Measurements from ENCODE around the gene TANC2.
A peak's percentile ranks its signal among the peaks of the same experiment; 100 is the strongest.

Gene TANC2

GRCh38 chr17:62950067-62950466 is 16.0 kb upstream of the TANC2 start (continued):
- no peak for TF ChIP-seq HIC1 (tag by site-specific recombination; IDR thresholded peaks at IDR 0.05)
- TF ChIP-seq, protein P1, sequence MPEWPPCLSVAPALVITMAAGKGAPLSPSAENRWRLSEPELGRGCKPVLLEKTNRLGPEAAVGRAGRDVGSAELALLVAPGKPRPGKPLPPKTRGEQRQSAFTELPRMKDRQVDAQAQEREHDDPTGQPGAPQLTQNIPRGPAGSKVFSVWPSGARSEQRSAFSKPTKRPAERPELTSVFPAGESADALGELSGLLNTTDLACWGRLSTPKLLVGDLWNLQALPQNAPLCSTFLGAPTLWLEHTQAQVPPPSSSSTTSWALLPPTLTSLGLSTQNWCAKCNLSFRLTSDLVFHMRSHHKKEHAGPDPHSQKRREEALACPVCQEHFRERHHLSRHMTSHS (tag by site-specific recombination; IDR thresholded peaks at IDR 0.05): no peak
- TF ChIP-seq ZNF544 (tag by site-specific recombination; IDR thresholded peaks at IDR 0.05): no peak
- peak; percentile 60; the same call in 1 of the 2 replicates for TF ChIP-seq INSM2 (tag by site-specific recombination; IDR thresholded peaks at IDR 0.05)
- TF ChIP-seq, protein P2, sequence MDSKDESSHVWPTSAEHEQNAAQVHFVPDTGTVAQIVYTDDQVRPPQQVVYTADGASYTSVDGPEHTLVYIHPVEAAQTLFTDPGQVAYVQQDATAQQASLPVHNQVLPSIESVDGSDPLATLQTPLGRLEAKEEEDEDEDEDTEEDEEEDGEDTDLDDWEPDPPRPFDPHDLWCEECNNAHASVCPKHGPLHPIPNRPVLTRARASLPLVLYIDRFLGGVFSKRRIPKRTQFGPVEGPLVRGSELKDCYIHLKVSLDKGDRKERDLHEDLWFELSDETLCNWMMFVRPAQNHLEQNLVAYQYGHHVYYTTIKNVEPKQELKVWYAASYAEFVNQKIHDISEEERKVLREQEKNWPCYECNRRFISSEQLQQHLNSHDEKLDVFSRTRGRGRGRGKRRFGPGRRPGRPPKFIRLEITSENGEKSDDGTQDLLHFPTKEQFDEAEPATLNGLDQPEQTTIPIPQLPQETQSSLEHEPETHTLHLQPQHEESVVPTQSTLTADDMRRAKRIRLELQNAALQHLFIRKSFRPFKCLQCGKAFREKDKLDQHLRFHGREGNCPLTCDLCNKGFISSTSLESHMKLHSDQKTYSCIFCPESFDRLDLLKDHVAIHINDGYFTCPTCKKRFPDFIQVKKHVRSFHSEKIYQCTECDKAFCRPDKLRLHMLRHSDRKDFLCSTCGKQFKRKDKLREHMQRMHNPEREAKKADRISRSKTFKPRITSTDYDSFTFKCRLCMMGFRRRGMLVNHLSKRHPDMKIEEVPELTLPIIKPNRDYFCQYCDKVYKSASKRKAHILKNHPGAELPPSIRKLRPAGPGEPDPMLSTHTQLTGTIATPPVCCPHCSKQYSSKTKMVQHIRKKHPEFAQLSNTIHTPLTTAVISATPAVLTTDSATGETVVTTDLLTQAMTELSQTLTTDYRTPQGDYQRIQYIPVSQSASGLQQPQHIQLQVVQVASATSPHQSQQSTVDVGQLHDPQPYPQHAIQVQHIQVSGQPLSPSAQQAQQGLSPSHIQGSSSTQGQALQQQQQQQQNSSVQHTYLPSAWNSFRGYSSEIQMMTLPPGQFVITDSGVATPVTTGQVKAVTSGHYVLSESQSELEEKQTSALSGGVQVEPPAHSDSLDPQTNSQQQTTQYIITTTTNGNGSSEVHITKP (tag by site-specific recombination; IDR thresholded peaks at IDR 0.05): 0 out of 2 replicates have a peak, but pooled peaks have one; percentile 35
- TF ChIP-seq ZNF747 (tag by site-specific recombination; IDR thresholded peaks at IDR 0.05): no peak
- TF ChIP-seq ZNF529 (tag by site-specific recombination; IDR thresholded peaks at IDR 0.05; ENCODE audit: insufficient replicate concordance): no peak
- TF ChIP-seq ZNF610 (tag by site-specific recombination; IDR thresholded peaks at IDR 0.05; ENCODE audit: borderline replicate concordance): peak; percentile 83; the same call in 1 of the 2 replicates
- no peak for TF ChIP-seq ZNF670 (tag by site-specific recombination; IDR thresholded peaks at IDR 0.05; ENCODE audit: low read depth)
- no peak for TF ChIP-seq ZNF561 (tag by site-specific recombination; IDR thresholded peaks at IDR 0.05; ENCODE audit: borderline replicate concordance)
- TF ChIP-seq KLF7 (tag by site-specific recombination; IDR thresholded peaks at IDR 0.05; ENCODE audit: borderline replicate concordance): peak; percentile 75; the same call in 1 of the 2 replicates
- no peak for TF ChIP-seq MEIS1 (CRISPR knock-in tag; IDR thresholded peaks at IDR 0.05; ENCODE audit: borderline replicate concordance)
- TF ChIP-seq ZNF223 (tag by site-specific recombination; IDR thresholded peaks at IDR 0.05): no peak
- no peak for TF ChIP-seq ZNF677 (tag by site-specific recombination; IDR thresholded peaks at IDR 0.05)

DNA sequence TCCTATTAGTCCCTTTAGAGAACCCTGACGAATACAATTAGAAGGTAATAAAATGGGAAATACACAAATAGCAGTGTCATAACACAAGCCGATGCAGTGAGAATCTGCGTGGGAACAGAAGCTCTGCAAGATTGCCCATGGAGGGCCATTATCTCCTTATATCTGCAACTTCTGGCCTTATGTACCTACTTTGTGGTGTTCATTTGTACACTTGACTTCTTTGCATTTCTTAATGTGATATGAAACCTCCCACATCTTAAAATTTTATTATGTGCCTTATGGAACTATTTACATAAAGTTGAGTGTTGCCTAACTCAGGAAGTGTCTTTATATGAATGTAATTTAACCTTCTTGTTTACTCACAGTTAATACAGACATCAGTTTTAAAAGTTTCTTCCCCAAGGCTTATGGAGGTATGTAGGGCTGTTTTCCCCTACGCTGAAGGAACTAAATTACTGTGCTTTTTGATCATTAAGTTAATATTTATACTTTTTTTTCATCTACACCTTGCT is 10.1 kb upstream of the TANC2 start:
- CTCF ChIA-PET: no interaction called here
- TF ChIP-seq SCRT2 (tag by site-specific recombination; IDR thresholded peaks at IDR 0.05) (no peak), ZNF274 (IDR thresholded peaks at IDR 0.05; ENCODE audit: low read length) (no peak), ZNF274 (tag by site-specific recombination; IDR thresholded peaks at IDR 0.05; ENCODE audit: borderline replicate concordance) (no peak), ZNF600 (tag by site-specific recombination; IDR thresholded peaks at IDR 0.05) (no peak), KLF7 (tag by site-specific recombination; IDR thresholded peaks at IDR 0.05; ENCODE audit: borderline replicate concordance) (no peak), ZNF791 (tag by site-specific recombination; IDR thresholded peaks at IDR 0.05) (no peak), ZBTB21 (tag by site-specific recombination; IDR thresholded peaks at IDR 0.05) (no peak), ZNF335 (tag by site-specific recombination; conservative IDR thresholded peaks at IDR 0.05) (no peak), YY2 (tag by site-specific recombination; IDR thresholded peaks at IDR 0.05) (no peak)
- TF ChIP-seq, protein P3, sequence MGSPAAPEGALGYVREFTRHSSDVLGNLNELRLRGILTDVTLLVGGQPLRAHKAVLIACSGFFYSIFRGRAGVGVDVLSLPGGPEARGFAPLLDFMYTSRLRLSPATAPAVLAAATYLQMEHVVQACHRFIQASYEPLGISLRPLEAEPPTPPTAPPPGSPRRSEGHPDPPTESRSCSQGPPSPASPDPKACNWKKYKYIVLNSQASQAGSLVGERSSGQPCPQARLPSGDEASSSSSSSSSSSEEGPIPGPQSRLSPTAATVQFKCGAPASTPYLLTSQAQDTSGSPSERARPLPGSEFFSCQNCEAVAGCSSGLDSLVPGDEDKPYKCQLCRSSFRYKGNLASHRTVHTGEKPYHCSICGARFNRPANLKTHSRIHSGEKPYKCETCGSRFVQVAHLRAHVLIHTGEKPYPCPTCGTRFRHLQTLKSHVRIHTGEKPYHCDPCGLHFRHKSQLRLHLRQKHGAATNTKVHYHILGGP (tag by site-specific recombination; IDR thresholded peaks at IDR 0.05): no peak
- TF ChIP-seq, protein P2 (tag by site-specific recombination; IDR thresholded peaks at IDR 0.05): no peak

More for the DNA sequence above, 10.1 kb upstream of the TANC2 start:
- H3K36me3 ChIP-seq (ENCODE audit: control insufficient read depth in 2 of 2, insufficient read depth in 1 of 2, low read length in 2 of 2): no peaks in the 10 kb centered on the region
- POLR2A ChIA-PET: no interaction called here
- H3K4me1 ChIP-seq (ENCODE audit: control insufficient read depth, insufficient read depth, low read length): no peaks in the 10 kb centered on the region
- no peak overlapping the region for H3K27ac ChIP-seq (ENCODE audit: extremely low read depth, low read depth, low read length)
- H3K4me3 ChIP-seq (ENCODE audit: low read depth, low read length): no peak overlapping the region
- H3K9me3 ChIP-seq (ENCODE audit: control insufficient read depth, insufficient read depth, low read depth, low read length): no peaks in the 10 kb centered on the region
